Ectodermal cell (in vitro differentiated cells): Measurements from ENCODE around the gene NOTCH2.

Experiments used
- H3K27ac ChIP-seq: 2 replicates; pipeline ENCODE4 v1.7.0; 2013; ENCODE audit warnings: mild to moderate bottlenecking, low read depth, low read length; ENCODE audit not compliant: insufficient read depth, poor library complexity, severe bottlenecking
- H3K27me3 ChIP-seq: 2 replicates; pipeline ENCODE4 v1.7.0; 2013; ENCODE audit warnings: mild to moderate bottlenecking, low read length; ENCODE audit not compliant: insufficient read depth, control insufficient read depth, poor library complexity, severe bottlenecking
- H3K36me3 ChIP-seq: one replicate; pipeline ENCODE4 v1.7.0; 2013; ENCODE audit warnings: low read length; ENCODE audit not compliant: control insufficient read depth, insufficient read depth
- H3K4me1 ChIP-seq: one replicate; pipeline ENCODE4 v1.7.0; 2013; ENCODE audit warnings: low read length; ENCODE audit not compliant: control insufficient read depth, insufficient read depth
- H3K4me3 ChIP-seq: 2 replicates; pipeline ENCODE4 v1.7.0; 2013; ENCODE audit warnings: low read depth, low read length, control low read depth; ENCODE audit not compliant: insufficient read depth
- H3K9me3 ChIP-seq: 2 replicates; pipeline ENCODE4 v1.7.0; 2013; ENCODE audit warnings: mild to moderate bottlenecking, low read length, moderate library complexity; ENCODE audit not compliant: control insufficient read depth
- WGBS, 2 experiments: methylation state at CpG; one replicate each; pipeline ENCODE4 v1.1.7; 2013; ENCODE audit warnings: missing lambda C conversion rate in 2 of 2; 5-methylcytosine and 5-hydroxymethylcytosine counted together

Gene NOTCH2

DNA sequence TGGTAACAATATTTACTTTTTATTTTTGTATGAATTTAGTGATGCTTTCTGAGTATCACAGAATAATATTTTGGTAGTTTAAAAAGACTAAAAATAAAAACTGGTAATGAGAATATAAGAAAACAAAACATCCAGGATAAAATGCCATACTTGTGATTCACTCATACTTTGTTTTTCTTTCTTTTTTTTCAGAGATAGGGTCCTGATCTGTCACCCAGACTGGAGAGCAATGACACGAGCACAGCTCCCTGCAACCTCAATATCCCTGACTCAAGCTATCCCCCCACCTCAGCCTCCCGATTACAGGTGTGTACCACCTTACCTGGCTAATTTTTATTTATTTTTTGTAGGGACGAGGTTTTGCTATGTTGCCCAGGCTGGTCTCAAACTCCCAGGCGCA, 109.0 kb downstream of the NOTCH2 start:
- H3K9me3 ChIP-seq, result no peaks in the 10 kb centered on the region
- H3K27ac ChIP-seq, result no peak overlapping the region
- H3K4me1 ChIP-seq, result no peaks in the 10 kb centered on the region
- H3K4me3 ChIP-seq, result no peak overlapping the region
- WGBS, 2 experiments, result 91 to 95% methylated on average over 4 of the region's 4 CpGs
- peaks cover 4% of the 10 kb centered on the region for H3K36me3 ChIP-seq
- H3K27me3 ChIP-seq, result no peaks in the 10 kb centered on the region

- WGBS, 2 experiments, result 93 to 97% methylated on average over 6 to 7 of the region's 7 CpGs
- no peaks in the 10 kb centered on the region for H3K4me1 ChIP-seq
- no peak overlapping the region for H3K27ac ChIP-seq
- no peak overlapping the region for H3K4me3 ChIP-seq
- no peaks in the 10 kb centered on the region for H3K9me3 ChIP-seq
- no peaks in the 10 kb centered on the region for H3K27me3 ChIP-seq
- peaks cover 9% of the 10 kb centered on the region for H3K36me3 ChIP-seq
These were observed 109.9 kb downstream of the NOTCH2 start for GRCh38 chr1:119959268-119960220.

GRCh38 chr1:119958223-119958622, 111.2 kb downstream of the NOTCH2 start:
- no peak overlapping the region for H3K4me3 ChIP-seq
- 97 to 100% methylated on average over 1 of the region's 1 CpG for WGBS, 2 experiments
- H3K36me3 ChIP-seq, result peaks cover 20% of the 10 kb centered on the region
- no peak overlapping the region for H3K27ac ChIP-seq
- no peaks in the 10 kb centered on the region for H3K4me1 ChIP-seq
- H3K9me3 ChIP-seq, result no peaks in the 10 kb centered on the region
- H3K27me3 ChIP-seq, result no peaks in the 10 kb centered on the region

DNA sequence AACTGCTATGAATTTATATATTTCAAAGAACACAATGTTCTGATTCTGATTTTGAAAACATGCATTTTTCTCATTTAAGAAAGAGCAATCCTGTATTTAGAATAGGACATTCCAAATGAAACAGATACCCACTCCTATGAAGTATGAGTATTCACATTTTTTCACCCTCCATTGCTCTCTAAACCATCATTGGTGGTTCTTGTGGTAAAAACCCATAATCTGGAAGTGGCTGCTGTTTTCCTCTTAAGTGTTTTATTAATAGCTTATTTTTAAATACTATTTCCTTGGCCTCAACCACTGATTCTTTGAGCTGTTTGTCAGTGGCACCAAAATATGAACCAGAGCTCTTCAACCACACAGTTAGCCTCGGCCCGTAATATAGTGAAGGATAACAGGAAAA, 113.2 kb downstream of the NOTCH2 start:
- Histone ChIP-seq H3K27ac (no peak overlapping the region), H3K9me3 (no peaks in the 10 kb centered on the region), H3K27me3 (no peaks in the 10 kb centered on the region), H3K4me3 (no peak overlapping the region), H3K36me3 (peaks cover 18% of the 10 kb centered on the region), H3K4me1 (no peaks in the 10 kb centered on the region)
- 91 to 100% methylated on average over 2 of the region's 2 CpGs for WGBS, 2 experiments

DNA sequence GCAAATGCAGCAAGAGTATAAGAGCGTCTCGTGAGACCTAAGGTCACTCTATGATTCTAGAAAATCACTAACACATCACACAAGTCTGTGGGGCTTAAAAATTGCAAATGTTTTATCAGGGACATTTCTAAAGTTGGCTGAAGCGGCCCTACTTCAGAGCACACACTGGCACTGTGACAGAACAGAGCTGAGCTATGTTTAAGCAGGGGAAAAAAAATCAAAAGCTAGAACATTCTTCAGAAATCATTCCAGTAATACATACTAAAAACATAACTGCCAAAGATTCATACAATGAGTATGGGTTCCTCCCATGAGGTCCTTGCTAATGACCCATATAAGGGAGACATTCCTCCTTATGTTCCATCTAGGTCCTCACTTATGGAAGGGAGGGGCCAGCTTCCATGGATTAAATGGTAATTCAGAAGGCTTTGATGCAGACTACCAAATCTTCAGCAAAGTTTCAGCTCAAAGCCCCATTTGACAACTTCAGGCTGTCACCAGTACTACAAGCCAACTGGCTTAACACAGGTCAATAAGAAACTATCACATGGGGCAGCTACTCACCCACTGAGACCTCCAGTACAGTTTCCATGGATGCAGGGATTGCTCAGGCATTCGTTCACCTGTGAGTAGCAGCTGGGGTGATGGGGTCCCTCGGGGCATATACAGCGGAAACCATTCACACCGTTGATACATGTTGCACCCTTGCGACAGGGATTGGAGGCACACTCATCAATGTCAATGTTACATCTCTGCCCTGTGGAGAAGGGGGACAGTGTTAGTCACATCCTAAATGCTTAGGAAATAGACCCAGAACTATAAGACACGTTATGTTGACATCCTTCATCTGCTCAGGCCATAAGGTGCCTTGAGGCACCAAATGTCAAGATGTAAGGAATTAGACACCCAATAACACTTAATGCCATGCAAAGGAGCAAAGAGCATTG, 114.7 kb downstream of the NOTCH2 start:
- H3K36me3 ChIP-seq, result peaks cover 18% of the 10 kb centered on the region
- 92 to 97% methylated on average over 9 of the region's 9 CpGs for WGBS, 2 experiments
- no peaks in the 10 kb centered on the region for H3K4me1 ChIP-seq

DNA sequence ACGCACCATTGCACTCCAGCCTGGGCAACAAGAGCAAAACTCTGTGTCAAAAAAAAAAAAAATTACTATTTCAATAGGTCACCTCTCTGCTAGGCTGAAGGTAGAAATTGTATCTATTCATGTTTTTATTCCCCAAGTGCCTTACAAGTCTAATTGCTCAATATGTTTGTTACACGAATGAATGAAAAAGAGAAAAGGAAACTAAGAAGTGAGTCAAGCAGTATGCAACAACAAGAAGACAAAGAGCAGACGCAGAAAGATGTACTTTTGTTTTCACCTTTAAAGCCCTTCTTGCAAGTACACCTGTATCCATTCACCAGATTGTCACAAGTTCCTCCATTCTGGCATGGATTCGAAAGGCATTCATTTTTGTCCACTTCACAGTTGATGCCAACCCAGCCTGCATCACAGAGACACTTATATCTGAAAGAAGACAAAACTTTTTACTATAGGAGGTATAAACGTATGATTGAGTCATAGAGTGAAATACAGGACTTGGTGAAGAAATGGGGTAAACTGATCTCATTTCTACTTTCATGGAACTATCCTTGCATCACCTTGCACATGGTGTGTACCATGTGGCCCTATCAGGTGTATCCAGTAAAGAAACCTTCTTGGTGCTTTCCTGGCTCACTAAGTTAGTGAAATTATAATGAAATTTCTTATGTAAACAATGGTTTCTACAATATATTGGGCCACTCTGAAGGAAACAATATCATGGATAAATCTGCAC, 116.0 kb downstream of the NOTCH2 start:
- no peak overlapping the region for H3K4me3 ChIP-seq
- 93% methylated on average over 5 of the region's 5 CpGs for WGBS, 2 experiments
- H3K27me3 ChIP-seq, result no peaks in the 10 kb centered on the region
- H3K4me1 ChIP-seq, result no peaks in the 10 kb centered on the region
- H3K36me3 ChIP-seq, result peaks cover 21% of the 10 kb centered on the region
- H3K27ac ChIP-seq, result no peak overlapping the region
- no peaks in the 10 kb centered on the region for H3K9me3 ChIP-seq

More for the DNA sequence above, 114.7 kb downstream of the NOTCH2 start:
- H3K9me3 ChIP-seq, result no peaks in the 10 kb centered on the region
- H3K27ac ChIP-seq, result no peak overlapping the region
- no peaks in the 10 kb centered on the region for H3K27me3 ChIP-seq
- H3K4me3 ChIP-seq, result no peak overlapping the region

DNA sequence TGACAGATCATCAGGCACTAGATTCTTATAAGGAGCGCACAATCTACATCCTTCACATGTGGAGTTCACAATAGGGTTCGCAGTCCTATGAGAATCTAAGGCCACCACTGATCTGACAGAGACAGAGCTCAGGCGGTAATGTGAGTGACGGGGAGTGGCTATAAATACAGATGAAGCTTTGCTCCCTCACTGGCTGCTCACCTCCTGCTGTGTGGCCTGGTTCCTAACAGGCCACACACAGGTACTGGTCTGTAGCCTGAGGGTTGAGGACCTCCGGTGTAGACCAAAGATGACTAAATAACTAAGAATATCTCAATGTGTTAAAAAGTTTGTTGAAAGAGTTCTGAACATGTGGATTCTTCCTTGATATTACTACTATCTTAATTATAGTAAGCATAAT, 117.0 kb downstream of the NOTCH2 start:
- Histone ChIP-seq H3K27ac (no peak overlapping the region), H3K36me3 (peaks cover 26% of the 10 kb centered on the region)
- 93 to 96% methylated on average over 4 to 5 of the region's 5 CpGs for WGBS, 2 experiments

GRCh38 chr1:119948342-119949214, 120.9 kb downstream of the NOTCH2 start:
- 45 to 48% methylated on average over 6 of the region's 6 CpGs for WGBS, 2 experiments
- Histone ChIP-seq H3K36me3 (peaks cover 11% of the 10 kb centered on the region), H3K9me3 (no peaks in the 10 kb centered on the region), H3K27ac (no peak overlapping the region), H3K4me1 (no peaks in the 10 kb centered on the region), H3K4me3 (no peak overlapping the region), H3K27me3 (no peaks in the 10 kb centered on the region)

More for the DNA sequence above, 117.0 kb downstream of the NOTCH2 start:
- Histone ChIP-seq H3K4me3 (no peak overlapping the region), H3K27me3 (no peaks in the 10 kb centered on the region), H3K4me1 (no peaks in the 10 kb centered on the region), H3K9me3 (no peaks in the 10 kb centered on the region)

DNA sequence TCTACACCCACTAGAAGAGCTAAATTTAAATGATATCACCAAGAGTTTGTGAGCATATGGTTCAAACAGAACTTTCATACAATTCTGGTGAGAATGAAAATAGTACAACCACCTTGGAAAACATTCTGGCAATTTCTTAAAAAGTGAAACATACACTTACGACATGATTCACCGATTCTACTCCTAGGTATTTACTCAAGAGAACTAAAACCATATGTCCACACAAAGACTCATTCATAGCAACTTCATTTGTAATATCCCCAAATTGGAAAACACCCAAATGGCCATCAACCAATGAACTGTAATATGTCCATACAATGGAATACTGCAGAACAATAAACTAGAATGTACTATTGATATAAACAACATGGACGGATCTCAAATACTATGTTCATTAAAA, 122.0 kb downstream of the NOTCH2 start:
- peaks cover 8% of the 10 kb centered on the region for H3K36me3 ChIP-seq
- WGBS, 2 experiments, result 90 to 99% methylated on average over 2 to 3 of the region's 3 CpGs

More for the DNA sequence above, 122.0 kb downstream of the NOTCH2 start:
- Histone ChIP-seq H3K27me3 (no peaks in the 10 kb centered on the region), H3K4me3 (no peak overlapping the region), H3K4me1 (no peaks in the 10 kb centered on the region), H3K9me3 (no peaks in the 10 kb centered on the region), H3K27ac (no peak overlapping the region)
